PC-9 (cell line): Measurements from ENCODE around the gene DPYD. TPM values are rescaled to one million over a fixed set of nuclear protein-coding genes. Genes with fewer than 3 reads are reported as not detected.
A peak's percentile ranks its signal among the peaks of the same experiment; 100 is the strongest.

ENCODE experiments used
- BruUV-seq: library from RNA; stranded (reverse); fragments of 400-500 nt; replicated peaks from 2 replicates; lab custom pipeline; 2021; lab: Mats Ljungman, UMichigan
- CTCF ChIA-PET: fragments of 300-600 bp; sonication (Branson Sonifier 250); formaldehyde crosslinking; loops from one replicate; lab custom pipeline; 2022; ENCODE audit warnings: antibody characterized with exemption; lab: Charles Lee
- POLR2A ChIA-PET: fragments of 300-600 bp; sonication (Branson Sonifier 250); formaldehyde crosslinking; loops from one replicate; lab custom pipeline; 2022; ENCODE audit warnings: antibody characterized with exemption; ENCODE audit not compliant: unreplicated experiment; lab: Charles Lee
- DNase-seq, 2 experiments: peaks; one replicate each; pipeline versions ENCODE4 v3.0.0 to v3.0.0-alpha.2; 2015 to 2022; ENCODE audit warnings: mixed read lengths in 1 of 2
- H2AFZ ChIP-seq: fragments of 200-600 bp; sonication (generic); 2 replicates; pipeline ENCODE4 v1.8.1; 2017; ENCODE audit warnings: antibody characterized with exemption
- H3F3A ChIP-seq: fragments of 200-600 bp; sonication (generic); 2 replicates; pipeline ENCODE4 v1.8.1; 2017; ENCODE audit warnings: antibody characterized with exemption, mild to moderate bottlenecking, low read depth; ENCODE audit not compliant: insufficient read depth
- H3K27ac ChIP-seq: fragments of 200-600 bp; sonication (generic); 2 replicates; pipeline ENCODE4 v1.6.1; 2016; ENCODE audit warnings: mixed run types
- H3K27me3 ChIP-seq: fragments of 200-600 bp; sonication (generic); 2 replicates; pipeline ENCODE4 v1.6.1; 2016; ENCODE audit warnings: low read depth, mixed run types; ENCODE audit not compliant: insufficient read depth
- H3K36me3 ChIP-seq: fragments of 200-600 bp; sonication (generic); 2 replicates; pipeline ENCODE4 v1.6.1; 2016; ENCODE audit warnings: low read depth, mixed run types
- H3K4me1 ChIP-seq: fragments of 200-600 bp; sonication (generic); replicated peaks from 2 replicates; pipeline ENCODE4 v1.6.1; 2016; ENCODE audit warnings: mixed run types; ENCODE audit not compliant: insufficient read depth
- H3K4me2 ChIP-seq: fragments of 200-600 bp; sonication (generic); 2 replicates; pipeline ENCODE4 v1.6.1; 2017; ENCODE audit warnings: mixed run types
- H3K4me3 ChIP-seq: fragments of 200-600 bp; sonication (generic); 2 replicates; pipeline ENCODE4 v1.6.1; 2016; ENCODE audit warnings: mixed run types
- H3K79me2 ChIP-seq: fragments of 200-600 bp; sonication (generic); 2 replicates; pipeline ENCODE4 v1.6.1; 2017; ENCODE audit warnings: low read depth, mixed run types
- H3K9me2 ChIP-seq: fragments of 200-600 bp; sonication (generic); 2 replicates; pipeline ENCODE4 v1.8.1; 2017; ENCODE audit warnings: mild to moderate bottlenecking; ENCODE audit not compliant: insufficient read depth
- H3K9me3 ChIP-seq: fragments of 200-600 bp; sonication (generic); 2 replicates; pipeline ENCODE4 v1.8.1; 2016; ENCODE audit warnings: low read depth; ENCODE audit not compliant: insufficient read depth
- H4K20me1 ChIP-seq: fragments of 200-600 bp; sonication (generic); 2 replicates; pipeline ENCODE4 v1.8.1; 2017; ENCODE audit not compliant: insufficient read depth
- CTCF ChIP-seq: fragments of 200-600 bp; sonication (generic); conservative IDR thresholded peaks from 2 replicates; pipeline ENCODE4 v1.6.1; 2017; ENCODE audit warnings: mixed run types, antibody characterized with exemption, mild to moderate bottlenecking, moderate library complexity
- EZH2 ChIP-seq: fragments of 200-600 bp; sonication (generic); IDR thresholded peaks from 2 replicates; pipeline ENCODE4 v1.8.0; 2017; ENCODE audit warnings: antibody characterized with exemption, low read depth
- intact Hi-C: fragments of 100-400 bp; cut with micrococcal nuclease; formaldehyde crosslinking; loops from one replicate; pipeline ENCODE4 v1.10.0; 2022; ENCODE audit not compliant: unreplicated experiment
- total RNA-seq: library from RNA; stranded (reverse); gene quantifications from 2 replicates; pipeline ENCODE4 v1.2.3, GENCODE V29; 2021

The DPYD gene
- total RNA-seq, 1 experiment from 2014 or later: 24.1 TPM

- ChIA-PET POLR2A (no interaction called here), CTCF (no interaction called here)
- no peak overlapping the region for H3K4me2 ChIP-seq
Measured at GRCh38 chr1:97593192-97593591, 327.6 kb downstream of the DPYD start.

GRCh38 chr1:97588772-97589171, 332.1 kb downstream of the DPYD start:
- CTCF ChIA-PET: no interaction called here

More at GRCh38 chr1:97593192-97593591, 327.6 kb downstream of the DPYD start:
- Histone ChIP-seq H3K36me3 (no peaks in the 10 kb centered on the region), H3K9me3 (no peaks in the 10 kb centered on the region), H3K9me2 (no peaks in the 10 kb centered on the region; the same call in 1 of the 2 replicates), H3K27me3 (no peaks in the 10 kb centered on the region), H3K4me3 (no peak overlapping the region), H3K27ac (no peak overlapping the region), H3K4me1 (no peaks in the 10 kb centered on the region), H2AFZ (no peak overlapping the region), H4K20me1 (no peaks in the 10 kb centered on the region), H3F3A (no peaks in the 10 kb centered on the region), H3K79me2 (no peaks in the 10 kb centered on the region)
- DNase-seq: no peak
- intact Hi-C loops: no loop called here
- TF ChIP-seq EZH2: no peak
- no peak for TF ChIP-seq CTCF
- no TSS peak for BruUV-seq

GRCh38 chr1:97581614-97582051, 339.2 kb downstream of the DPYD start:
- H3K9me3 ChIP-seq: 0 out of 2 replicates have a peak, but pooled peaks cover 3% of the 10 kb centered on the region
- H3F3A ChIP-seq: no peaks in the 10 kb centered on the region
- peaks cover 6% of the 10 kb centered on the region; the same call in 1 of the 2 replicates for H3K9me2 ChIP-seq
- H3K27me3 ChIP-seq: no peaks in the 10 kb centered on the region
- no peak overlapping the region for H2AFZ ChIP-seq
- H3K4me1 ChIP-seq: no peaks in the 10 kb centered on the region
- intact Hi-C loops: loop anchor here (1.0 to 5.0 kb wide), 4 partner anchors 197 to 741 kb away; no protein-coding TSS in a partner anchor
- H3K4me2 ChIP-seq: no peak overlapping the region
- peak overlapping the region; percentile 7; the same call in 1 of the 2 replicates for H3K27ac ChIP-seq
- ChIA-PET POLR2A (interaction anchor here (0.6 to 0.7 kb wide), 7 partner anchors 249 to 1080 kb away, joined by 3 to 15 read pairs (median 6); no protein-coding TSS in a partner anchor), CTCF (interaction anchor here (0.6 to 1.0 kb wide), 3 partner anchors 306 to 565 kb away, joined by 3 to 7 read pairs (median 4); no protein-coding TSS in a partner anchor)
- H3K36me3 ChIP-seq: no peaks in the 10 kb centered on the region
- no peaks in the 10 kb centered on the region for H3K79me2 ChIP-seq
- TF ChIP-seq CTCF (no peak), EZH2 (no peak)
- no TSS peak for BruUV-seq
- DNase-seq: peak; percentile 40 to 74
- no peak overlapping the region for H3K4me3 ChIP-seq
- H4K20me1 ChIP-seq: no peaks in the 10 kb centered on the region

More at GRCh38 chr1:97588772-97589171, 332.1 kb downstream of the DPYD start:
- H3K4me3 ChIP-seq: no peak overlapping the region
- BruUV-seq: no TSS peak
- no peaks in the 10 kb centered on the region for H3K36me3 ChIP-seq
- H3K9me2 ChIP-seq: no peaks in the 10 kb centered on the region; the same call in none of the 2 replicates
- no peaks in the 10 kb centered on the region for H3K4me1 ChIP-seq
- H3K27ac ChIP-seq: no peak overlapping the region
- no peaks in the 10 kb centered on the region for H4K20me1 ChIP-seq
- intact Hi-C loops: no loop called here
- DNase-seq: no peak
- POLR2A ChIA-PET: no interaction called here
- H2AFZ ChIP-seq: no peak overlapping the region
- H3K27me3 ChIP-seq: no peaks in the 10 kb centered on the region
- H3K4me2 ChIP-seq: no peak overlapping the region
- no peak for TF ChIP-seq EZH2
- no peak for TF ChIP-seq CTCF
- 0 out of 2 replicates have a peak, but pooled peaks cover 3% of the 10 kb centered on the region for H3K9me3 ChIP-seq
- H3F3A ChIP-seq: no peaks in the 10 kb centered on the region
- H3K79me2 ChIP-seq: no peaks in the 10 kb centered on the region
